ENCODE measurements around the gene ADGRV1. TPM values are rescaled to one million over a fixed set of nuclear protein-coding genes. Genes with fewer than 3 reads are reported as not detected.
A peak's percentile ranks its signal among the peaks of the same experiment; 100 is the strongest.

The ADGRV1 gene
- total and polyA plus RNA-seq, 9 of the 15 experiments (the other 6 are each of a cell fraction or from before 2014, with no cell fraction given) = 21.7 to 156 (median 58.2) TPM

- no peak for TF ChIP-seq BCLAF1 (IDR thresholded peaks at IDR 0.05; ENCODE audit: borderline replicate concordance in 1 of 2, control insufficient read depth in 1 of 2, low read depth in 2 of 2, low read length in 1 of 2)
- no peak for TF ChIP-seq SETDB1 (IDR thresholded peaks at IDR 0.05; ENCODE audit: low read length)
- TF ChIP-seq ZNF696 (CRISPR knock-in tag; conservative IDR thresholded peaks at IDR 0.05) = no peak
- TF ChIP-seq JUN (IDR thresholded peaks at IDR 0.05; ENCODE audit: borderline replicate concordance, low read depth, low read length) = no peak
- no peak for TF ChIP-seq JUN (CRISPR knock-in tag; IDR thresholded peaks at IDR 0.05; ENCODE audit: borderline replicate concordance)
- no peak for TF ChIP-seq ZBTB33 (CRISPR knock-in tag; IDR thresholded peaks at IDR 0.05)
- no peak for TF ChIP-seq ZNF586 (CRISPR knock-in tag; conservative IDR thresholded peaks at IDR 0.05)
- TF ChIP-seq UBTF (IDR thresholded peaks at IDR 0.05; ENCODE audit: borderline replicate concordance in 1 of 2, low read depth in 2 of 2, low read length in 2 of 2) = 0 out of 4 replicates have a peak, but pooled peaks of 1 of the 2 experiments have one; percentile 57
- no peak for TF ChIP-seq ELK1 (CRISPR knock-in tag; IDR thresholded peaks at IDR 0.05)
- TF ChIP-seq LEF1 (IDR thresholded peaks at IDR 0.05) = no peak
- TF ChIP-seq JUNB (CRISPR knock-in tag; conservative IDR thresholded peaks at IDR 0.05) = no peak
- no peak for TF ChIP-seq ZBTB49 (CRISPR knock-in tag; IDR thresholded peaks at IDR 0.05; ENCODE audit: borderline replicate concordance)
- no peak for TF ChIP-seq FOXK1 (CRISPR knock-in tag; IDR thresholded peaks at IDR 0.05; ENCODE audit: borderline replicate concordance)
- TF ChIP-seq KDM2B (CRISPR knock-in tag; IDR thresholded peaks at IDR 0.05) = 0 out of 2 replicates have a peak, but pooled peaks have one; percentile 19
- TF ChIP-seq C11orf30 (IDR thresholded peaks at IDR 0.05; ENCODE audit: low read depth) = peak; percentile 75
These were observed 28.5 kb upstream of the ADGRV1 start (continued) for GRCh38 chr5:90529939-90530677.

Data from K562 (cell line).